ENCODE measurements around the gene SNAPC2. TPM values are rescaled to one million over a fixed set of nuclear protein-coding genes. Genes with fewer than 3 reads are reported as not detected.

SNAPC2 gene
- total RNA-seq, 2 experiments from 2014 or later = 18.7 to 20.2 TPM

DNA sequence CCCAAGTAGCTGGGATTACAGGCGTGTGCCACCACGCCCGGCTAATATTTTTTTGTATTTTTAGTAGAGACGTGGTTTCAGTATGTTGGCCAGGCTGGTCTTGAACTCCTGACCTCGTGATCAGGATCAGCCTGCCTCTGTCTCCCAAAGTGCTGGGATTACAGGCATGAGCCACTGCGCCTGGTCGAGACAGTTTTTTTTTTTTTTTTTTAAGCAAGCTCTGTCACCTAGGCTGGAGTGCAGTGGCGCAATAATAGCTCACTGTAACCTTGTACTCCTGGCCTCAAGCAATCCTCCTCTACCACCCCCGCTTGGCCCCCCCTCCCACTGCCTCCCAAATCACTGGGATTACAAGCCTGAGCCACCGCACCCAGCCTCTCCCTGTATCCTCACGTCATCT lies 22.8 kb upstream of the SNAPC2 start:
- Mint-ChIP-seq H3K27me3 (peaks cover 5% of the 10 kb centered on the region), H3K9me3 (no peaks in the 10 kb centered on the region), H3K27ac (no peak overlapping the region), H3K36me3 (no peaks in the 10 kb centered on the region), H3K4me3 (no peak overlapping the region), H3K4me1 (ENCODE audit: low read depth) (no peaks in the 10 kb centered on the region)
- ChIA-PET CTCF (interaction anchor here (1.0 kb wide), 1 partner anchor 213 kb away, joined by 3 read pairs; no protein-coding TSS in a partner anchor), POLR2A (no interaction called here)
- intact Hi-C loops (cut with micrococcal nuclease) = no loop called here
- no peak for DNase-seq

DNA sequence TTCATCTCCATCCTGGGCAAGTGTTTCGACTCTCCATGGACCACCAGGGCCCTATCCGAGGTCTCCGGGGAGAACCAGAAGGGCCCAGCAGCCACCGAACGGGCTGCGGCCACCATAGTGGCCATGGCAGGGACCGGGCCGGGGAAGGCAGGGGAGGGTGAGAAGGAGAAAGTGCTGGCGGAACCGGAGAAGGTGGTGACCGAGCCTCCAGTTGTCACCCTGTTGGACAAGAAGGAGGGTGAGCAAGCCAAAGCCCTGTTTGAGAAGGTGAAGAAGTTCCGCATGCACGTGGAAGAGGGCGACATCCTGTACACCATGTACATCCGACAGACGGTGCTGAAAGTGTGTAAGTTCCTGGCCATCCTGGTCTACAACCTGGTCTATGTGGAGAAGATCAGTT lies 21.2 kb upstream of the SNAPC2 start:
- peaks cover 8% of the 10 kb centered on the region for H3K27me3 Mint-ChIP-seq
- POLR2A ChIA-PET = no interaction called here
- intact Hi-C loops (cut with micrococcal nuclease) = no loop called here
- H3K4me1 Mint-ChIP-seq (ENCODE audit: low read depth) = peaks cover 5% of the 10 kb centered on the region
- H3K36me3 Mint-ChIP-seq = peaks cover 3% of the 10 kb centered on the region
- peaks cover 2% of the 10 kb centered on the region for H3K9me3 Mint-ChIP-seq
- DNase-seq = no peak
- no peak overlapping the region for H3K27ac Mint-ChIP-seq
- CTCF ChIA-PET = interaction anchor here (1.0 to 4.0 kb wide), 4 partner anchors 29 to 331 kb away, joined by 3 to 8 read pairs (median 6); partner anchors contain the start of gene TIMM44
- no peak overlapping the region for H3K4me3 Mint-ChIP-seq

DNA sequence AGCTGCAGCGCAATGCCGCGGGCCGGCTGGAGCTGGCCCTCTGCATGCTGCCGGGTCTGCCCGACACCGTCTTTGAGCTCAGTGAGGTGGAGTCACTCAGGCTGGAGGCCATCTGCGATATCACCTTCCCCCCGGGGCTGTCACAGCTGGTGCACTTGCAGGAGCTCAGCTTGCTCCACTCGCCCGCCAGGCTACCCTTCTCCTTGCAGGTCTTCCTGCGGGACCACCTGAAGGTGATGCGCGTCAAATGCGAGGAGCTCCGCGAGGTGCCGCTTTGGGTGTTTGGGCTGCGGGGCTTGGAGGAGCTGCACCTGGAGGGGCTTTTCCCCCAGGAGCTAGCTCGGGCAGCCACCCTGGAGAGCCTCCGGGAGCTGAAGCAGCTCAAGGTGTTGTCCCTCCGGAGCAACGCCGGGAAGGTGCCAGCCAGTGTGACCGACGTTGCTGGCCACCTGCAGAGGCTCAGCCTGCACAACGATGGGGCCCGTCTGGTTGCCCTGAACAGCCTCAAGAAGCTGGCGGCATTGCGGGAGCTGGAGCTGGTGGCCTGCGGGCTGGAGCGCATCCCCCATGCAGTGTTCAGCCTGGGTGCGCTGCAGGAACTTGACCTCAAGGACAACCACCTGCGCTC lies 20.3 kb upstream of the SNAPC2 start:
- H3K27ac Mint-ChIP-seq = no peak overlapping the region
- intact Hi-C loops (cut with micrococcal nuclease) = loop anchor here (5.0 kb wide), 1 partner anchor 33 kb away; no protein-coding TSS in a partner anchor

DNA sequence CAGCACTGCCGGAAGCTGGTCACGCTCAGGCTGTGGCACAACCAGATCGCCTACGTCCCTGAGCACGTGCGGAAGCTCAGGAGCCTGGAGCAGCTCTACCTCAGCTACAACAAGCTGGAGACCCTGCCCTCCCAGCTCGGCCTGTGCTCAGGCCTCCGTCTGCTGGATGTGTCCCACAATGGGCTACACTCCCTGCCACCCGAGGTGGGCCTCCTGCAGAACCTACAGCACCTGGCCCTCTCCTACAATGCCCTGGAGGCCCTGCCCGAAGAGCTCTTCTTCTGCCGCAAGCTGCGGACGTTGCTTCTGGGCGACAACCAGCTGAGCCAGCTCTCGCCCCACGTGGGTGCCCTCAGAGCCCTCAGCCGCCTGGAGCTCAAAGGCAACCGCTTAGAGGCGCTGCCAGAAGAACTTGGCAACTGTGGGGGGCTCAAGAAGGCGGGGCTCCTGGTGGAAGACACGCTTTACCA lies 19.7 kb upstream of the SNAPC2 start:
- intact Hi-C loops (cut with micrococcal nuclease) = loop anchor here (5.0 kb wide), 1 partner anchor 33 kb away; no protein-coding TSS in a partner anchor
- POLR2A ChIA-PET = no interaction called here
- Mint-ChIP-seq H3K27me3 (peaks cover 5% of the 10 kb centered on the region), H3K4me3 (no peak overlapping the region), H3K27ac (no peak overlapping the region), H3K36me3 (peaks cover 9% of the 10 kb centered on the region), H3K4me1 (ENCODE audit: low read depth) (peaks cover 13% of the 10 kb centered on the region), H3K9me3 (peaks cover 2% of the 10 kb centered on the region)
- DNase-seq = no peak
- CTCF ChIA-PET = interaction anchor here (0.9 to 4.0 kb wide), 6 partner anchors 29 to 220 kb away, joined by 3 to 8 read pairs (median 8); partner anchors contain the start of genes TIMM44 and TRAPPC5

More for the DNA sequence above, 20.3 kb upstream of the SNAPC2 start:
- ChIA-PET CTCF (interaction anchor here (0.9 to 4.0 kb wide), 6 partner anchors 29 to 219 kb away, joined by 3 to 8 read pairs (median 8); partner anchors contain the start of genes TIMM44 and TRAPPC5), POLR2A (no interaction called here)
- Mint-ChIP-seq H3K4me1 (ENCODE audit: low read depth) (peaks cover 9% of the 10 kb centered on the region), H3K36me3 (peaks cover 6% of the 10 kb centered on the region), H3K4me3 (no peak overlapping the region), H3K27me3 (peaks cover 8% of the 10 kb centered on the region), H3K9me3 (peaks cover 2% of the 10 kb centered on the region)
- no peak for DNase-seq

DNA sequence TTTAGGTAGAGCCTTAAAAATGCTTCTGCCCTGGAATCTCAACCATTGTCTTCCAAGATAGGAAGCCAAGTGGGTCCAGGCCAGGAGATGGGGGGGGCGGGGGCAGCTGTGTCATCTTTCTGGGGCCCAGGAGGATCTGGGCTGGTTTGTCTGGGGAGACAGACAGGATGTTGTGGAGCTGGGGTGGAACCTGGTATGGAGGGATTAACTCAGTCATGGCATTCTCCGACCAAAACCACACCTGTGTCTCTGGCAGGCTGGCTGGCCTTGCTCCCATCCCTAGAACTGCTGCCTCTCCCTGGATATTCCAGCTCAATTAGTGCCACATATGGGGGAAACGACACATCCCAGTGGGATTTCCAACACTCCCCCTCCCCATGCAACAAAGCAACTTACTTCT lies 19.2 kb upstream of the SNAPC2 start:
- peaks cover 18% of the 10 kb centered on the region for H3K4me1 Mint-ChIP-seq (ENCODE audit: low read depth)
- no peak for DNase-seq
- peaks cover 5% of the 10 kb centered on the region for H3K27me3 Mint-ChIP-seq
- H3K4me3 Mint-ChIP-seq = no peak overlapping the region
- CTCF ChIA-PET = interaction anchor here (1.3 to 4.0 kb wide), 5 partner anchors 28 to 49 kb away, joined by 3 to 8 read pairs (median 8); partner anchors contain the start of gene TIMM44
- H3K36me3 Mint-ChIP-seq = peaks cover 9% of the 10 kb centered on the region
- H3K27ac Mint-ChIP-seq = no peak overlapping the region
- peaks cover 2% of the 10 kb centered on the region for H3K9me3 Mint-ChIP-seq
- intact Hi-C loops (cut with micrococcal nuclease) = loop anchor here (5.0 kb wide), 1 partner anchor 34 kb away; no protein-coding TSS in a partner anchor
- POLR2A ChIA-PET = no interaction called here

DNA sequence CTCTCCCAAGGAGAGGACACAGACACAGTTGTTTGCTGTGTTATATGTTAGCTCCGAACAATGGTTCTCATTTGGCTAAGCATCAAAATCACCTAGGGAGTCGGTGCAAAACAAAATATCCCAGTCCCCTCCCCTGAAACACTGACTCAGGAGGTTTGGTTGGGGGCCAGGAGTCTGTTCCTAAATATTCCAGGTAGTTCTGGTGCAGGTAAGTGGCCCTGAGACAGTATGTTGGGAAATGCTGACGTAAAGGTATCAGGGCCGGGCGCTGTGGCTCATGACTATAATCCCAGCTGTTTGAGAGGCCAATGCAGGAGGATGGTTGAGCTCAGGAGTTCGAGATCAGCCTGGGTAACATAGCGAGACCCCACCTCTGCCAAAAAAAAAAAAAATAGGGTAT lies 18.8 kb upstream of the SNAPC2 start:
- H3K4me3 Mint-ChIP-seq = no peak overlapping the region
- H3K4me1 Mint-ChIP-seq (ENCODE audit: low read depth) = peaks cover 21% of the 10 kb centered on the region
- H3K9me3 Mint-ChIP-seq = peaks cover 2% of the 10 kb centered on the region
- DNase-seq = no peak
- H3K27me3 Mint-ChIP-seq = peaks cover 5% of the 10 kb centered on the region
- peaks cover 9% of the 10 kb centered on the region for H3K36me3 Mint-ChIP-seq
- ChIA-PET POLR2A (interaction anchor here (1.1 kb wide), 1 partner anchor 17 kb away, joined by 3 read pairs; no protein-coding TSS in a partner anchor), CTCF (interaction anchor here (0.9 to 4.0 kb wide), 6 partner anchors 28 to 333 kb away, joined by 3 to 8 read pairs (median 6); partner anchors contain the start of gene TIMM44)
- intact Hi-C loops (cut with micrococcal nuclease) = loop anchor here (5.0 kb wide), 1 partner anchor 34 kb away; no protein-coding TSS in a partner anchor
- H3K27ac Mint-ChIP-seq = no peak overlapping the region

DNA sequence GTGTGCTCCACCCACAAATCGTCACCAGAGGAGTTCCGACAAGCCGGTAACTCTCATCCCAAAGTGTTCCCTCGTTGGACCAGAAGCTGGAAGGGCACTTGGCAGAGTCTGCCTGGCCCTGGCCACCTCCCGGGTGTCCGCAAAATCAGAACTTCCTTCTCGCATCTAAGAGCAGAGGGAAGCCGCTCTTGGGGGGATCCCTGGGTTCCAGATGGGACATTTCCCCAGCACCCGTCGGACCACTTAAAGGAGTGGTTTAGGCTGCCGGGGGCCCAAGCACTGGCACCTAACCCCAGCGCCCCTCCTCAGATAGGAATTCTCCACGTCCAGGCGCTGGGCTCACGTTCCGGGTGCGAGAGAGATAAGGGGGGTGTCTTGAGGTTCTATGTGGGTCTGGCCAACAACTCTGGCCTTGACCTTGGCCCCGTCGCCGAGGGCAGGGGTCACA lies 17.3 kb upstream of the SNAPC2 start:
- peak; percentile 14 for DNase-seq
- peaks cover 9% of the 10 kb centered on the region for H3K36me3 Mint-ChIP-seq
- intact Hi-C loops (cut with micrococcal nuclease) = loop anchor here (1.0 to 5.0 kb wide), 3 partner anchors 17 to 40 kb away; partner anchors contain the start of genes SNAPC2 and TIMM44
- CTCF ChIA-PET = interaction anchor here (0.7 to 4.0 kb wide), 13 partner anchors 14 to 364 kb away, joined by 3 to 27 read pairs (median 7); partner anchors contain the start of genes ELAVL1, SNAPC2, TIMM44 and TRAPPC5
- POLR2A ChIA-PET = interaction anchor here (0.6 to 1.6 kb wide), 4 partner anchors 15 to 41 kb away, joined by 3 to 10 read pairs (median 5); partner anchors contain the start of genes SNAPC2 and TIMM44
- H3K27ac Mint-ChIP-seq = peak overlapping the region; percentile 93
- peaks cover 3% of the 10 kb centered on the region for H3K27me3 Mint-ChIP-seq
- peak overlapping the region; percentile 83 for H3K4me3 Mint-ChIP-seq
- peaks cover 21% of the 10 kb centered on the region for H3K4me1 Mint-ChIP-seq (ENCODE audit: low read depth)
- H3K9me3 Mint-ChIP-seq = peaks cover 2% of the 10 kb centered on the region

DNA sequence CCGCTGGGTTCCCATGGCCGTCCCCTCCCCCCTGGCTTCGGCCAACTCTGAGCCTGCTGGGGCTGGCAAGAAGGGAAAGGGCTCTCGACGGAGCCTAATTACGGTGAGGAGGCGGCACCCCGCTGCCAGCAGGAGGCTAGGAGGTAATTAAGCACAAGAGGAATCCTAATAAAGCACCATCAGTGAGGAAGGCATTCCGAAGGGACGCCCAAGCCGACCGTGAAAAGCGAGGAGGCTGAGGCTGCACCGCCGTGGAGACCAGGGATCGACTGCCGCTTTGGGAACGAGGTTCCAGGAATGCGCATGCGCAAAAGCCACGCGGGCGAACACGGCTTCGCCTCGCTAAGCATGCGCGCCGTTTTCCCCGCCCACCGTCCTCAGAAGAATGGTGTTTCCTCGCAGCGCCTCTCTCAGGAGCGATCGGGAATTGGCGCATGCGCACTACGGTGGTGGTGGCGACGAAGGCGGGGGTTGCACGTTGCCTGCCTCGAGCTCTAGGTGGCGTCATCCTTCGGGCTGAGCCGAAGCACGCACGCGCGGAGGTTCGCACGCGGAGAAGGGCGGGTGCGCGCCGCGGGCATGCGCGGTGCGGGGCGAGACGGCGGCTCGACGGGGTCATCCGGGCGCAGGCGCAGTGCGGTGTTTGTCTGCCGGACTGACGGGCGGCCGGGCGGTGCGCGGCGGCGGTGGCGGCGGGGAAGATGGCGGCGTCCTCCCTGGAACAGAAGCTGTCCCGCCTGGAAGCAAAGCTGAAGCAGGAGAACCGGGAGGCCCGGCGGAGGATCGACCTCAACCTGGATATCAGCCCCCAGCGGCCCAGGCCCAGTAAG lies 16.7 kb upstream of the SNAPC2 start, which contains the start of gene MAP2K7:
Gene MAP2K7, plus strand, starts transcription at position 634 of the 830 bp plus-strand sequence. Its CDS starts 68 bp downstream, at position 702.
- H3K4me3 Mint-ChIP-seq = peak within 1 kb of the TSS; percentile 86
- H3K4me1 Mint-ChIP-seq (ENCODE audit: low read depth) = peaks cover 21% of the 10 kb centered on the region
- peak; percentile 100 for DNase-seq
- H3K27me3 Mint-ChIP-seq = peaks cover 3% of the 10 kb centered on the region
- H3K36me3 Mint-ChIP-seq = peaks cover 9% of the 10 kb centered on the region
- H3K27ac Mint-ChIP-seq = peak within 1 kb of the TSS; percentile 93
- CTCF ChIA-PET = interaction anchor here (0.7 to 2.5 kb wide), 13 partner anchors 14 to 365 kb away, joined by 3 to 27 read pairs (median 6); partner anchors contain the start of genes ELAVL1, SNAPC2, TIMM44 and TRAPPC5
- intact Hi-C loops (cut with micrococcal nuclease) = loop anchor here (1.0 to 5.0 kb wide), 3 partner anchors 17 to 40 kb away; partner anchors contain the start of genes SNAPC2 and TIMM44
- peaks cover 2% of the 10 kb centered on the region for H3K9me3 Mint-ChIP-seq
- POLR2A ChIA-PET = interaction anchor here (0.5 to 1.6 kb wide), 6 partner anchors 12 to 677 kb away, joined by 3 to 10 read pairs (median 4); partner anchors contain the start of genes SNAPC2 and TIMM44

DNA sequence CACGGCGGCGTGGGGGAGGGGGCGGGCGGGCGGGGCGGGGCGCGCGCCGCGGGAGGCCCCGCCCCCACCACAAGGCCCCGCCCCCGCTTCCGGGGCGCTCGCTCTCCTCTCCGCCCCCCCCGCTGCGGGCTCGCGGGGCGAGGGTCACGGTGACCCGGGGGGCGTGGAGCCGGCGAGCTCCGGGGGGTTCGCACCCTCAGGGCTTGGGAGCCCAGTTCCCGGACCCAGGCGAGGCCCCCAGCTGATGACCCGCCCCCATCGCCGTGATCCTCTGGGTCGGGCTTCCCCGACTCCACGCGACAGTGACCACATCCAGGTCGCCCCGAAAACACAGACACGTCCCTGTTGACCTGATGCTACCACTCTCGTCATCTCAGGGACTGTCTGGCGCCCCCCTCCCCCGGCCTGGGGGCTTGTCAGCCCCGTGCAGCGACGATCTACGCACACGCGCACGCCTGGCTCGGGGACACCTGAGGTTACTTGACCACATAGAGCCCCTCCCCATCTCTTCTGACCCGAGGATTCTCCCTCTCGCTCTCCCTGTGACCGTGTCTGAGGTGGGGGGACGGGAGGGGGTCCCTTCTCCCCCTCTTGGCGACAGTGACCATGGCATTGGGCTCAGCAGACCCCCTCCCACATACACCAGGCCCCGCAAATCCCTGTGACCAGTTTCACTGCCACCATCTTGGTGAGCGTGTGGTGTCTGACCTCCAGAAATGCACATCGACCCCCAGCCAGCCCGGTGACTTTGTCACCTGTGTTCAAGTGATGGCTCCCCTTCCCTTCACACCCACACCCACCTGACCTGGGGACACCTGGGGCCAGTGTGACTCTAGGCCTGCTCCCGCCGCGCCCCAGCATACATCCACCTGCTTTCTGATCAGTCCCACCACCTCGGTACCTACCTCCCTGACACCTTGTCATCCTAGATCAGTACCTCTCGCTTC lies 15.8 kb upstream of the SNAPC2 start:
- Mint-ChIP-seq H3K4me1 (ENCODE audit: low read depth) (peaks cover 21% of the 10 kb centered on the region), H3K27me3 (peaks cover 3% of the 10 kb centered on the region), H3K36me3 (peaks cover 9% of the 10 kb centered on the region), H3K9me3 (peaks cover 2% of the 10 kb centered on the region), H3K27ac (peak overlapping the region; percentile 93), H3K4me3 (peak overlapping the region; percentile 86)
- intact Hi-C loops (cut with micrococcal nuclease) = loop anchor here (5.0 kb wide), 1 partner anchor 37 kb away; no protein-coding TSS in a partner anchor
- ChIA-PET CTCF (interaction anchor here (0.8 to 2.5 kb wide), 11 partner anchors 13 to 224 kb away, joined by 3 to 27 read pairs (median 7); partner anchors contain the start of genes ELAVL1, SNAPC2, TIMM44 and TRAPPC5), POLR2A (interaction anchor here (0.5 to 1.6 kb wide), 5 partner anchors 12 to 676 kb away, joined by 3 to 10 read pairs (median 4); partner anchors contain the start of genes SNAPC2 and TIMM44)
- peak; percentile 72 for DNase-seq

DNA sequence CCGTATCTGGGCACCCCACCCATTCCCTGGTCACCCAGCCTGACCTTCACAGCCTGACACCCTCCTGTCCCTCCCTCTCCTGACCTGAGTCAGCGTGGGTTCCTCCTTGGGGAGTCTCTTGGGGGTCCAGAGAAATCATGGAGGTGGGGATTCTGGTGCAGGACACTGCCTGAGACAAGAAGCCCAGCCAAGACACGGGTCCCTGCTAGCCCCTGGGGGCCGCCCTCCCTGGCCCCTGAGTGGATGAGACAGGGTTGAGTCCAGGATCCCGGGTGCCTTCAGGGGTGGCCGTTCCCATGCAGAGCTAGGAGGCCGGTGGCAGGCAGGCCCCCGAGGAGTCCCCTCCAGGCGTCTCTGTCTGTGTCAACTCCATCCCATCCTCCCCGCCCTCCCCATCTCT lies 14.9 kb upstream of the SNAPC2 start:
- Mint-ChIP-seq H3K27me3 (peaks cover 3% of the 10 kb centered on the region), H3K36me3 (peaks cover 9% of the 10 kb centered on the region), H3K4me1 (ENCODE audit: low read depth) (peaks cover 21% of the 10 kb centered on the region), H3K4me3 (peak overlapping the region; percentile 86), H3K27ac (peak overlapping the region; percentile 84), H3K9me3 (peaks cover 2% of the 10 kb centered on the region)
- no peak for DNase-seq
- POLR2A ChIA-PET = no interaction called here
- intact Hi-C loops (cut with micrococcal nuclease) = no loop called here
- CTCF ChIA-PET = interaction anchor here (1.1 kb wide), 1 partner anchor 36 kb away, joined by 6 read pairs; no protein-coding TSS in a partner anchor

All from activated CD4-positive, alpha-beta memory T cell treated with anti-CD3 and anti-CD28 coated beads for 36 hours (primary cell).